Stimulated activated CD8-positive, alpha-beta memory T cell treated with anti-CD3 and anti-CD28 coated beads, Interleukin-7, amount 100 ng/mL, for 4 hours (primary cell): Measurements from ENCODE around the gene SMAD6.
"Not testable (repeated sequence)": the region's sequence is repeated elsewhere in the genome, so short reads cannot be mapped to it uniquely, and the experiment has no call there.

Source experiments
- DNase-seq, 2 donors: peaks; one replicate each; pipeline ENCODE4 v3.0.0-alpha.2; 2020; ENCODE audit warnings: low read depth in 2 of 2

Gene SMAD6

GRCh38 chr15:66825139-66825538, 123.1 kb downstream of the SMAD6 start:
- DNase-seq, result no peak

GRCh38 chr15:66825731-66826130, 123.7 kb downstream of the SMAD6 start:
- DNase-seq, result no peak

GRCh38 chr15:66826507-66826906, 124.5 kb downstream of the SMAD6 start:
- no peak for DNase-seq

GRCh38 chr15:66827039-66827697, 125.1 kb downstream of the SMAD6 start:
- no peak for DNase-seq

GRCh38 chr15:66827698-66828055, 125.6 kb downstream of the SMAD6 start:
- no peak for DNase-seq

GRCh38 chr15:66828817-66829541, 126.9 kb downstream of the SMAD6 start:
- not testable (repeated sequence) for DNase-seq

GRCh38 chr15:66829551-66830121, 127.6 kb downstream of the SMAD6 start:
- DNase-seq, result no peak

GRCh38 chr15:66830358-66830757, 128.3 kb downstream of the SMAD6 start:
- no peak for DNase-seq

- DNase-seq, result no peak
Measured at GRCh38 chr15:66830823-66831222, 128.8 kb downstream of the SMAD6 start.

- no peak for DNase-seq
Measured at GRCh38 chr15:66831289-66831688, 129.3 kb downstream of the SMAD6 start.

GRCh38 chr15:66831801-66832390, 129.9 kb downstream of the SMAD6 start:
- no peak for DNase-seq
